Stimulated activated CD4-positive, alpha-beta T cell treated with anti-CD3 and anti-CD28 coated beads, Interleukin-1b, Interleukin-23, amount 100 ng/mL, for 1 hour (primary cell): ENCODE measurements around the gene RGL1.

ENCODE experiments used
- DNase-seq, 2 donors: peaks; one replicate each; pipeline ENCODE4 v3.0.0-alpha.2; 2020; ENCODE audit warnings: low read depth in 2 of 2

RGL1 gene

DNA sequence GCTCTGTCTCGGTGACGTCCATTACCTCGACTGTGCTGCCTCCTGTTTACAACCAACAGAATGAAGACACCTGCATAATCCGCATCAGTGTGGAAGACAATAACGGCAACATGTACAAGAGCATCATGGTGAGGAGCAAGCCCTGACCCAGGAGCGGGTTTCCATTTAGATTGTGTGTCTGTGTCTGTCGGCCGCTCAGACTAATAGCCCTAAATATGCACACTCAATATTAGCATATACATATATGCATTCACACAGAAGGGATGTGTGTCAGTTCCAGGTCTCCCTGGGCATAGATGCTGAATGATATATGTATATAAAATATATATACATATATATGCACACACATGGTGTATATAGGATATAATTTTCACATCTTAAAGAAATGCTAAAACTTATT is 111.7 kb downstream of the RGL1 start:
- no peak for DNase-seq

DNA sequence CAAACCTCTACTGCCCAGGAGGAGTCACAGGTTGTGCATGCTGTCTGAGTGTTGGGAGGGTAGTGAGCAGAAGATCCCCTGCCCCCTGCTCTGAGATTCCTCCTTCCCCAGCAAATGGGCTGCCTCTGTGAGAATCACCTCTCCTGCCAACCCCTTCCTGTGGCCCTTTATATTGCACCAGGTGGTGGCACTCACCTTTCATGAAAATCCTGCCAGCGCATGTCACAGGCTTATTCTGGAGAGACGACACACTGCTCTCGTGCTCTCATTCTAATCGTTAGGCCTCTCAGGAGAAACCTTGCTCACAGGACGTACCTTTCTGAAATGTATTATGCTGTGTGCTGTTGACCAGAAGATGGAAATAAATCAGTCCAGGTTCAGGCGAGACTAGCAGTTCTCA is 113.7 kb downstream of the RGL1 start:
- no peak for DNase-seq

DNA sequence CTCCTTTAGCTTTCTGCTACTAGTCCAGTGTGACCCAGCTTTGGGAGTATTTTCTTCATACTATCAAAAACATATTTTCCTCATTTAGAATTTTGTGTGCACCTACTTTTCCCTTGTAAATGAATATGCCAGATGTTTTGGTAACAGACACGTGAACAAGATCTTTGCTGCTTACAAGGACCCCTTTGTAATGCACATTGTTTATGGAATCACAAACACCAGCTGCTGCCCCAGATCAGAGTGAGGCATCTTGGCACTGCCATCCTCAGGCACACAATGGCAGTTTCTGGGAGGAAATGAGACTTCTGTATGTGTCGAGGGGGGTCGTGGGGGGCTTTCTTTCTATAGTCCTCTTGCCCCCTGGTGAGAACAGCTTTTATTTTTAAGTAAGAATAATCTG is 115.7 kb downstream of the RGL1 start:
- no peak for DNase-seq

- no peak for DNase-seq
Observed at GRCh38 chr1:183922197-183922596, 117.3 kb downstream of the RGL1 start.

DNA sequence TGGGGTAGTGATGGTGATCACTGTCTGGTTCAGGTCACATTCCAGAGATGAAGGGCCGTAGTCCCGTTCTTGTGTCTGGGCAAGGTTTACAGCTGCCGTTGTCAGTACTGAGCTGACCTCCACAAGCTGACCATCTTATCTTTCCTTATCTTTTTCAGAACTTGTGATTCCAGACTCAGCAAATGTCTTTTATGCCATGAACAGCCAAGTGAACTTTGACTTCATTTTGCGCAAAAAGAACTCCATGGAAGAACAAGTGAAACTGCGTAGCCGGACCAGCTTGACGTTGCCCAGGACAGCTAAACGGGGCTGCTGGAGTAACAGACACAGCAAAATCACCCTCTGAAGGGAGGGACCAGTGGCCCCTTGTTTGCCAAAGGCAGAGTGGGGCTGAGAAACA is 121.0 kb downstream of the RGL1 start:
- no peak for DNase-seq

DNA sequence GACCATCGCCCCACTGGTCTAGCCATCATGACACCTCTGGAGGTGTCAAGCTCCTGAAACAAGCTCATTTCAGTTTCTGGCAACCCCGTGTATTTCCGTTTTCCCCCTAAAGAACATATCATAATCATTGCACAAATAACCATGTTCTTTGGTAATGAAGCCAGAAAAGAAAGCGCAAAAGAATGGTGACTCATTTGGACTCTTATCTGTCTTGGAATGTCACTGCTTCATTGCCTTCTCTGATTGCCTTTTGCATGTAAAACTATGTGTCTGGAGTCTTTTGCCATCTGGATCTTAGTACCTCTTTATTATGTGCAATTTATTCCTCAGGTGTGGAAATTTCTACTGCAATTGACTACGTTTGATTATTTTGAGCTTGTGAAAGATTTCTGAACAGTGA is 122.1 kb downstream of the RGL1 start:
- no peak for DNase-seq

DNA sequence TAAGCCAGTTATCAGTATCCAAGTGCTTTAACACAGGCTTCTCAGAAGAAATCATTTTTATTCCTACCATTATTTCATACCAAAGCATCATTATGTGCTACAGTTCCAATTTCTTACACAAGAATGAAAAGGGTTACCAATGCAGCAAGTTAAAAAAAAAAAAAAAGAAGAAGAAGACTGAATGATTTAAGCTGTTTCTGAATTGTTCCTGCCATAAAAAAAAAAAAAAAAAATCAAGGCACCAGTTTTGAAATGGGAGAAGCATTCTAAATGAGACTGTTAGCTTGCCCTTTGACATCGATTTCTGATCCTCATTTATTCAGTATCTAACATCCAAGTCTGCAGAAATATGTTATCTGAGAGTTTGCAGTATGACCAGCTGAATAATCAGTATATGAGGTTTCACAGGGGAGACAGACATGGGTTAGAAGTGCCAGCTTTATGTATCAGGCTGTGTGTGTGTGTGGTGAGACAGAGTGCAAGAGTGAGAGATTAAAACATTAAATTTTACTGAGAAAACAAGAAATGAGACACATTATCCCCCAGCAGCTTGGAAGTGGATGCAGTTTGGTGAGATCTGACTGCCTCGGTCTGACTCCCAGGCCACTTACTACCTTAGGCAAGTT is 126.8 kb downstream of the RGL1 start:
- no peak for DNase-seq

- DNase-seq: no peak
Observed at GRCh38 chr1:183932412-183932811, 127.5 kb downstream of the RGL1 start.

DNA sequence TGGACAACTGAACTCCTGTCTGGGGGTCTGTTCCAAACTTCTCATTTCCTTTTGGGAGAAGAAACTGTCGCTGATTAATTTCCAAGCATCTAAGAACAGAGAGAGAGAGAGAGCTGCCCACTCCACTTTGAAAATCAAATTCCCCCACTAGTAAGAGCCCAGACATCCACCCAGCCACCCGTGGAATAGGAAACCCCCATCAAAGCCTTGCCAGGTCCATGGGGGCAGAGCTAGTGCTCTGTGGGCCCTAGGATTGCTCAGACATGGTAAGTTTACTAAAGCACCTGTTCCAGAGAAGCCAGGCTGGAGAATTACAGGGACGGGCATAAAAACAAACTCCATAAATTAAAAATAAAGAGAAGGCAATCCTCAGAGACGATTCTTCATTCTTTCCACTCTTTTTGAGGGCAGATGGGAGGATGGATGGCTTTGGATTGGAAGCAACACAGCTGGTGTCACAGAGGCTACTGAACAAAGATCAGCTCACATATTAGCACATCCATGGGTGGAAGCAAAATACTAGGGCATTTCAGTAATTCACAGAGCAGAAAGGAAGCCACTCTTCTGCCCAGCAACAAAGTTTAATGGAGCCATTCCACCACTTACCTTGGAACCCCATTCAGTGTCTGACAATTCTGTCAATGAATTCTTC is 128.7 kb downstream of the RGL1 start:
- no peak for DNase-seq

- DNase-seq: no peak
Observed at GRCh38 chr1:183934314-183934713, 129.4 kb downstream of the RGL1 start.

DNA sequence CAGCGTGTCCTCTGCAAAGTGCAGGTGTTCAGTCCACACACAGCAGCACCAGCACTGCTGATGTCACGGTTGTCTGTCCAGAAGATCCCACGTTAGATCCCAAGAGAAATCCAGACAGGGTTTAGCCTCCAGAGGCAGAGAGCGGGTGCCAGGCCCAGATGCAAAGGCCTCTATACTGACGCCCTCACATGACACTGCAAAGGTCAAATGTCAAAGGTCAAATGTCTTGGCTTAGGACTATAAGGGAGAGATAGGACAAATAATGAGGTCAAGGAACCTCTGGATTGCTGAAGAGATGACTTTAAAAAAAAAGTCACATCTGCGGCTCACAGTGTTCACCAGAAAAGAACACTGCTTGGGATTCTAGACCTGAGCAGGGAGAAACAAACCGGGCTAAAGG is 131.1 kb downstream of the RGL1 start:
- DNase-seq: no peak

- no peak for DNase-seq
Observed at GRCh38 chr1:183936791-183937190, 131.9 kb downstream of the RGL1 start.

DNA sequence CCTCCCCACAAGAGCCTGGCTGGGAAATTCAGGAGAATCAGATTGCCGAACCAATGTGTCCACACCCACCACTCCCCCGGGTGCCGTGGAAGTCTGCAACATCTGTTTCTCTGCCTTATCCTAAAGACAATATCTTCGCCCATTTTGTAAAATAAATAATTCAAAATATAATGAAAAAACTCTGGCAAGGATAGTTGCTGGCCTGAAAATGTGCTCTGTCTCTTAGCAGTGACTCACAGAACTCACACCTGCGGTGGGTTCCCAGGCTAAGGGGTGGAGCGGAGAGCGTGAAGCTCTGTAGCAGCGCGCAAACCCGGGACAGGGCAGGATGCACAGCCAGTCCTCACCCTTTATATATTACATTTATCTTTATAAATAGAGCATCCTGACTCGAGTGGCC is 132.7 kb downstream of the RGL1 start:
- DNase-seq: no peak

DNA sequence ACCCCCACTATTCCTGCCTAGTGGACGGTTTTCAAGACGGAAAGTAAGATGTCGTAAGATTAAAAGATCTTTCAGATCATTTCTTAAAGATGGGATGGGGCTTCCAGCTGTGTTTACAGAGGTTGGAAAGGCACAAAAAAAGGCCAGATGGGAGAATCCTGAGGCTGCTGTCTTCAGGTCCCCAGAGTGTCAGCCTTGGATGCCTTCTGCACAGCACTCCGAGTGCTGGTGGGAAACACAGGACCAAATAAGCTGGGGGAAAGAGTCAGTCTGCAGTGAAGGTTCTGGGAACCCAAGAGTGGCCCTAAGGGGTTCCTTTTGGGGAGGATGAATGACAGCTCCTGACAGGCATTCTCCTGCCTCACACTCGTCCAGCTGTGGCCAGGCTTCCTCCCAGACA is 136.1 kb downstream of the RGL1 start:
- DNase-seq: no peak

DNA sequence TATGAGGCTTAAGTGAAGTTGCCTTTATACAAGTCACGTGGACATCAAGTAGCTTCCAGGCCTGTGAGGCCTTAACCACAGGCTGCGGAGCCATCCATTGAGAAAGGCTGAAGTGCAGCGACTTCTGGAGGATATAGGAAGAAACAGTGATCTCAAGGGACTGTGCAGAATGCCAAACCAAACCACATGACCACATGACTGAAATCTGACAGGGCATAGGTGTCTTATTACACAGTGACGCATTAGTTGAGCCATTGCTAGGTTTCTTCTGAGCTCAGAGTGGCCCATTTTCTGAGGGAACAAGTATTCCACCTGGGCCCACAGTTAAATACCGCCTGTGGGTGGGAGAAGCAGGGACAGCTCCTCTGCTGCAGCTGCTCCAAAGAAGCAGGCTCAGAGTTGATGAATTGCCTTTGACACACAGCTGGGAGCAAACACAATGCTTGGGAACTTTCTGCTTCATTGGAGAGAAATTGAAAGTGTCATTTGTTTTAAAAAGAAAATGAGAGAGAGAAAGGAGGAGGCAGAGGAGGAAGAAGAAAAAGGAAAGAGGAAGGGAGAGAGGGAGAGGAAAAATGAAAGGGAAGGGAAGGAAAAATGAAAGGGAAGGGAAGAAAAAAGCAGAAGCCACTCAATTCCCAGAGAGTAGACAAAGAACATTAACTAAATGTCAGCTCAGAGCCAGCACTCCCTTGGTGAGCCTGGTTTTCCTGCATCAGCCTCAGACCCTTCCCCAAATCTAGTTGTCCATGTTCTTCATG is 138.2 kb downstream of the RGL1 start:
- no peak for DNase-seq

DNA sequence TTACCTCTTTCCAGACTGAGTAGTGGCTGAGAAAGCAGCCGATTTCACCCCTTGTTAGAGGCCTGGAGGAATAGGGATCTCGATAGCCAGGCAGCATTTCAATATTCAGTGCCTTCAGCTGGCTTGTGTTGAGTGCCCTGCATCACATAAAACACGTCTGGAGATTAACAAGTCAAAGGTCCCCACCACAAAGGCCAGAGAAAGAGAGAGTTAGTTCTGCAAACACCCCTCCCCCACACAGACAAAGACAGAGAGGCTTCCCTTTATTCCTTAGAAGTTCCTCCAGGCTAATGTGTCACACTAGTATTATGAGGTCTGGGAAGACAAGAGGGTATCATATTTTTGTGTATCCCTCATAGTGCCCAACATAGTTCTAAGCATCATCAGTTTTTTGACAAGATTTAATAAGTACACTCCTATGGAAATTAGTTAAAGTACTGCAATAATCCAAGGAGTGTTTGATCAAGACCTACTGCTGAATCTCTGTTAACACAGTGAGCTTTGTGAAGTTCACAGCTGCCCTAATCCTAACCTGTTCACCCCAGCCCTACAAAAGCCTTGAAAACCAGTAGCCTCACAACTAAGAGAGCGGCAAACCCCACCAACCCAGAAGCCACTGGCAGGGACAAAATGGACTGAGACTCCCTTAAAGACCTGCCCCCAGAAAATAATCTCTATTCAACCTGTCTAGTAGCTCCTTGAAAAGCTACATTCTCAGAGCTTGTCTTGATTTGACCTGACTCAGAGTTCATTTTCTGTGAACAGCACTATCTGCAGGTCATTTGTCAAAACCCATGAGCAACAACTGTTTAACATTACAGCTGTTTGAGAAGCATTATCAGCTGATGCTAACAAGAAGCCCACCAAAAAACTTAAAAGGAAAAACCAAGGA is 140.8 kb downstream of the RGL1 start:
- no peak for DNase-seq

DNA sequence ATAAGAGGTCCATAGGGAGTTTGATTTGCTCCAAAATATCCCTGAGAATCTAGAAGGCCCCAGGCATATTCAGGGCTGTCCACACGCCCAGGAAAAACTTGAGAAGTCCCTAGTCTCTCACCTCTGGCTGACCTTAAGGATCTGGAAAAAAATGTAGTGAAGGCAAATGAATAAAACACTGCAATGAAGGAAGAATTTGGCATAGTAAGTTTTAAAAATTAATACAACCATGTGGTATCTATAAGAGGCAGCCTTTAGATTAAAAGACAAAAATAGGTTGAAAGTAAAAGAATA is 141.3 kb downstream of the RGL1 start:
- no peak for DNase-seq

DNA sequence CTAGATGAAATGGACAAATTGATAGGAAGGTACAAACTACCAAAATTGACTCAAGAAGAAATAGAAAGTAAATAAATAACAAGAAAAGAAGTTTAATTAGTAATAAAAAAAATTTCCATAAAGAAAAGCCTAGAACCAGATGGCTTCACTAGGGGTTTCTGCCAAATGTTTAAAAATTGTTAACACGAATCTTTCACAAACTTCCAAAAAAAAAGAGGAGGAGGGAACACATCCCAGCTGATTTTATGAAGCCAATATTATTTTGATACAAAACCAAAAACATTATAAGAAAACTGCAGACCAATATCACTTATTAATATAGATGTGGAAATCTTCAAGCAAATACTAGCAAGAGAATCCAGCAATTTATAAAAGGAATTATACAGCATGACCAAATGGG is 143.1 kb downstream of the RGL1 start:
- DNase-seq: no peak

GRCh38 chr1:183952101-183952500 is 147.2 kb downstream of the RGL1 start:
- no peak for DNase-seq

- no peak for DNase-seq
Observed at GRCh38 chr1:183953031-183953430, 148.1 kb downstream of the RGL1 start.

DNA sequence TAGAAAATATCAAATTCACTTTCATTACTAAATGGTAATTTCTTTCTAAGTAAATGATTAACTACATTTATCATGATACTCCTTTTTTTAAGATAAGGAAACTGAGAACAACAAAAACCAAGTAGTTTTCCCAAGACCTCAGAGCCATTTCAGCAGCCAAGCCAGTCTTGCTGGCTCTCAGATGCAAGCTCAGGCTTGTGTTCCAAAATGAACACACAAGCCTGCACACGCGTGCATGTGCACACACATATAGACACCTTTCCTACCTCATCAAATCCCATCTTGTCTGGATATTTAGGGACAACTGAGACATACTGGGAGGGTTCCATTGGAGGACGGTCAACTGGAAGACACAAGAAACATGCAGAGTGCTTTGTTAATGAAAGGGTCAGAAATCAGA is 149.6 kb downstream of the RGL1 start:
- no peak for DNase-seq

GRCh38 chr1:183956559-183957188 is 151.8 kb downstream of the RGL1 start:
- DNase-seq: peak; percentile 6 to 21
